SK-N-SH (cell line): ENCODE data around the gene SP1.
"Not testable (repeated sequence)": the region's sequence is repeated elsewhere in the genome, so short reads cannot be mapped to it uniquely, and the experiment has no call there.

Source experiments
- EZH2phosphoT487 ChIP-seq: fragments of 200-600 bp; sonication (generic); IDR thresholded peaks from 2 replicates; pipeline ENCODE4 v1.6.1; 2017; ENCODE audit warnings: low read depth, mixed run types, mild to moderate bottlenecking, antibody characterized with exemption, moderate library complexity, borderline replicate concordance
- MAX ChIP-seq: IDR thresholded peaks from 2 replicates; pipeline ENCODE4 v1.4.0; 2012; ENCODE audit warnings: low read depth
- POLR2AphosphoS5 ChIP-seq: IDR thresholded peaks from 2 replicates; pipeline ENCODE4 v1.6.1; 2012; ENCODE audit warnings: low read depth, low read length
- RAD21 ChIP-seq: IDR thresholded peaks from 2 replicates; pipeline ENCODE4 v1.6.1; 2012; ENCODE audit warnings: mild to moderate bottlenecking, low read length

- TF ChIP-seq POLR2AphosphoS5, EZH2phosphoT487, RAD21, MAX: not testable (repeated sequence)
These were observed 42.3 kb downstream of the SP1 start for GRCh38 chr12:53422247-53422646.
